Keratinocyte (primary cell): ENCODE data around the gene ZC2HC1B.

Source experiments
- CTCF ChIP-seq, 3 experiments: IDR thresholded peaks in 1 of 3; conservative IDR thresholded peaks in 1 of 3; optimal IDR thresholded peaks in 1 of 3; 2 replicates in 2 of 3; 3 replicates in 1 of 3; pipeline versions ENCODE3 to v1.5.1; 2011; ENCODE audit warnings: low read length in 3 of 3, mild to moderate bottlenecking in 3 of 3, moderate library complexity in 2 of 3, control low read depth in 1 of 3, inconsistent platforms in 1 of 3; ENCODE audit not compliant: insufficient read depth in 2 of 3; ENCODE audit errors: extremely low read depth in 1 of 3
- EZH2 ChIP-seq: IDR thresholded peaks from one replicate; pipeline ENCODE4 v1.6.1; 2012; ENCODE audit warnings: inconsistent platforms, mild to moderate bottlenecking, low read length, moderate library complexity

- TF ChIP-seq CTCF (optimal IDR thresholded peaks at IDR 0.05 in 1 of 3, IDR thresholded peaks at IDR 0.05 in 1 of 3, conservative IDR thresholded peaks at IDR 0.05 in 1 of 3; ENCODE audit: extremely low read depth in 1 of 3, insufficient read depth in 2 of 3, low read length in 3 of 3) (no peak), EZH2 (no peak)
Measured at GRCh38 chr6:143878272-143878760, 14.0 kb downstream of the ZC2HC1B start.
